RPMI8226 (cell line): Measurements from ENCODE around the gene OPTN.
"Not testable (repeated sequence)": the region's sequence is repeated elsewhere in the genome, so short reads cannot be mapped to it uniquely, and the experiment has no call there.

Experiments
- DNase-seq: peaks from one replicate; pipeline ENCODE4 v3.0.0-alpha.2; 2015

The OPTN gene

DNA sequence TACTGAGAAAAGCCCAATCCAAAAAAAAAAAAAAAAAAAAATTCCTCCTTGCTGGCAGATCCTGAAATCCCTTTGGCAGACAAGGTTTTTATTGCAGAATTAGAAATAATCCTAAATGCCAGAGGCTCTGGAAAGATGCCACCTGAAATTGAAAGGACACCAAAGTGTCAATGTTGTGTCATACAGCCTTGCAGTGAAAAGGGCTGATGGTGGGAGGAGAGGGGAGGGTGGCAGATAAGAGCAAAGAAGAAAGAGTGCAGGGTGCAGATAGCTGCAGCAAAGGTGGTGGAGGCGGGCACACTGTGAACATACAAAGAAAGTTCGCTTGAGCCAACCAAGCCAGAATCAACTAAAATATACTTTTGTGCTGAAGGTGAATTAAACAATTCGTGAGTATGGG is 8.2 kb upstream of the OPTN start:
- no peak for DNase-seq

DNA sequence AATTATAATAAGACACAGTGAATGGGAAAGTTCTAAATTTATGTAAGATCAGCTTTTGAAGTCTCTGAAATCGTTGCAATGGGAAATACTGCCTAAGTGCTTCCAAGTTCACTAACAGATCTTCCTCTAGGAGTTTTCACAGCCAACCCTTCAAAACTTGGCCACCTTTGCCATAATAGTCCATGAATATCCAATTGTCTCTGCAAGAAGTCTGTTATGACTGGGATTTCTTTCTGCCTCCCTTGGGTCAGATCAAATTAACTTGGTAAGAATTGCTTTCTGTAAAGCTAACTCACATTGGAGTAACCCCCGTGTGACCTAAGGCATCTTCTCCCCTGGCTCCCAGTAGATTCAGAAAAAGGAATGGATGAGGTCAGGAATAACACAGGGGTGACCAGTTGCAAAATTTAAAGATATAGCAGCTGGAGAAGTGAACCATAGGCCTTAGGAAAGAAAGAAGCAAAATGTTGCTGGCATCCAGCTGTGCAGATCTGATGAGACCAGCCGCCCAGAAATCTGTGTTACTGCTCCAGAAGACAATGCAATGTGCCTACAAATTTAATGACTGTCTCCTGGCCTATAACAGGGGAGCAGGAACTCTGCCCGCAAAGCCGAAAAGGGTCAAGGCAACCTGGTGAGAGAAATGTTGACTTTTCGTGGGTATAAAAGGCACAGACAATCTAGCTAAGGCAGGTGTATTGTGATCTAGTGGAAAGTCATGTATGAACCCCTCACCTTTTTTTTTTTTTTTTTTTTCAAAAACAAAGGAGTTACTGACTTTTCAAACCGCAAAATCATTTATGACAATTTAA is 7.5 kb upstream of the OPTN start:
- DNase-seq: no peak

DNA sequence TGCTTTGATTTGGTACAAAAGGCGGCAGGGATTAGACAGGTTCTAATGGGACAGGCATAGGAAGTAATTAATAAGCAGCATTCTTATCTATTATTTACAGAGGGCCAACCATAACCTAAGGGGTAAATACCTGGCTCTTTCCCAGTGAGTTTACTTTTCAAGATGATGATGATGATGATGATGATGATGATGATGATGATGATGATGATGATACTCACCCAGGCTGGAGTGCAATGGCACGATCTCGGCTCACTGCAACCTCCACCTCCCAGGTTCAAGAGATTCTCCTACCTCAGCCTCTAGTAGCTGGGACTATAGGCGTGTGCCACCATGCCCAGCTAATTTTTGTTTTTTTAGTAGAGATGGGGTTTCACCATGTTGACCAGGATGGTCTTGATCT is 5.9 kb upstream of the OPTN start:
- not testable (repeated sequence) for DNase-seq

DNA sequence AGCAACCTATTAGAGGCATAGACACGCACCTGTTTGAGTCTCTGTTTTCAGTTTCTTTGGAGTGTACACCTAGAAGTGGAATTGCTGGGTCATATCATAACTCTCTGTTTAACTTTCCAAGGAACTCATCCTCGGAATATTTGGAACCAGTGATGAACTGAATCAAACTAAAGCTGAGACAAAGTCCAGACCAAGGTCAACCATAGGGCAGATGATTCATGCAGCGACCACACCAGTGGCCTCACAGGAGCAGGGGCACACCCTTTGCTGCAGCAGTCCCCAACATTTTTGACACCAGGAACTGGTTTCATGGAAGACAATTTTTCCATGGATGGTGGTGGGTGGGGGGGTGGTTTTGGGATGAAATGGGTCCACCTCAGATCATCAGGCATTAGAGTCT is 4.9 kb upstream of the OPTN start:
- no peak for DNase-seq

DNA sequence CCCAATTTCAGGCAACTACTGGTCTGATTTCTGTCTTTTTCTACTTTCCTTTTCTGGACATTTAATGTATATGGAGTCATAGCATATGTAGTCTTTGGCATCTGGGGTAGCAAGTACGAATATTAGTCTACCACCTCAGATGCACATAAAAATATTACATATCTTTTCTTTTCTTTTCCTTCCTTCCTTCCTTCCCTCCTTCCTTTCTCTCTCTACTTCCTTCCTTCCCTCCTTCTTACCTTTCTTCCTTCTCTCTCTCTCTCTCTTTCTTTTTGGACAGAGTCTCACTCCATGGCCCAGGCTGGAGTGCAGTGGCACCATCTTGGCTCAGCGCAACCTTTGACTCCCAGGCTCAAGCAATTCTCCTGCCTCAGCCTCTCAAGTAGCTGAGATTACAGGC is 4.0 kb upstream of the OPTN start:
- DNase-seq: no peak

DNA sequence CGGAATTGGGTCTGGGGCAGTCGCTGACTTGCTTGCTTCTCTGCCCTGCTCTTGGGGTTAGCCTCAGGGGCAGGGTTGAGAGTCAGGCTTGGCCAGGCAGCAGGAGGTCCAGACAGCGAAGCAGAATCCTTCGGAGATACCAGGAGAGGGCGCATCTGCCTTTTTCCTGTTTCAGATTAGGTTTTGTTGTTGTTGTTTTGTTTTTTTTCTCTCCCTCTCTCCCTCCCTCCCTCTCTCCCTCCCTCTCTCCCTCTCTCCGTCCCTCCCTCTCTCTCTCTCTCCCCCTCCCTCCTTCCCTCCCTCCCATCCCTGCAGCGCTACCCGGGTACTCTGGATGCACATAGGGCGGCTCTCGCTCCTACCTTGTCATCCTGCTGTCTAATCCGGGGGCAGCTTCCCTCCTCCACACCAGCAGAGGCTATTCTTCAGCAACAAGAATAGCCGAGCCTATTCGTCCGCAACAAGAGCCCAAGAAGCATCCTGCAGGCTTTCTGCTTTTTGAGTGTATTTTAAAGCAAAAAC is 758 bp upstream of the OPTN start:
- peak; percentile 70 for DNase-seq

DNA sequence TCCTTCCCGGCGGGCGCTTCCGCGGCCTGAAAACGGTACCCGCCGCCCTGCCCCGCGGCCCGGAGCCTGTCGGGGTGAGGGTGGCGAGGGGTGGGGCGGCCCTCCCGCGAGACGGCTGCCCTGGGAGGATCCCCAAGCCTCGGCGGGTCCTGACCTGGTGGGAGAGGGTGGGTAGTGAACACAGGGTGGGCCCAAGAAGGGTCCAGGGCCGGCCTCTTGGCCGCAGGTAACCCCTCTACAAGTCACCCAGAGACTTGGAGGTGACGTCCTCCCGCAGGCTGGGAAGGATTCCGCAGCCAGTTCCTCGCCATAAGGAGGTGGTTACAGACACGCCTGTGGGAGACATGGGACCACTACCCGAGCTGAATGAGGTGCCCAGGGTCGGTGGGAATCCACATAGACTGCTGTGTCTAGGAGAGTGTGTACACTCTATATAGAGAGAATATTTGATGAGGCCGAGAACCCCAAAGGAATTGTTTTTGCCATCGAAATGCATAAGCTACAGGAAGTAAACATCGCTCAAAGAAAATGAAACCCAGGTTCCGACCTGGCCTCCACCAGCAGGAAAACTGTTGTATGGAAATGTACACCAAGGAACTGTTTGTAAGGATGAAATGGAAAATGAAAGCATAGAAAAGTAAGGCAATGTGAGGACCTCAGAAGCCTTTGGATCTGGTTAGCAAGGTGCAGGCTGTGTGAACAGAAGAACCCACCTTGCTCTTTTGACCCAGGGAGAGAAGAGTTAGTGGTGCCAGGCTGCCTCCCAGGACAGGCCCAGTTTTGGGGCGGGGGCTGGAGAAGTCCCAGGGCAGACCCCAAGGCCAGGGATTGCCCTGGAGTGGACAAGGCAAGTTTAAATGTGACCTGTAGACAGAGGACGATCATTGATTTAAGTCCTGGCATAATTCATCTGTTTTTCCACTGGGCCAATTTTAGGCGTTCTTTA is 659 bp downstream of the OPTN start:
- peak; percentile 32 for DNase-seq

DNA sequence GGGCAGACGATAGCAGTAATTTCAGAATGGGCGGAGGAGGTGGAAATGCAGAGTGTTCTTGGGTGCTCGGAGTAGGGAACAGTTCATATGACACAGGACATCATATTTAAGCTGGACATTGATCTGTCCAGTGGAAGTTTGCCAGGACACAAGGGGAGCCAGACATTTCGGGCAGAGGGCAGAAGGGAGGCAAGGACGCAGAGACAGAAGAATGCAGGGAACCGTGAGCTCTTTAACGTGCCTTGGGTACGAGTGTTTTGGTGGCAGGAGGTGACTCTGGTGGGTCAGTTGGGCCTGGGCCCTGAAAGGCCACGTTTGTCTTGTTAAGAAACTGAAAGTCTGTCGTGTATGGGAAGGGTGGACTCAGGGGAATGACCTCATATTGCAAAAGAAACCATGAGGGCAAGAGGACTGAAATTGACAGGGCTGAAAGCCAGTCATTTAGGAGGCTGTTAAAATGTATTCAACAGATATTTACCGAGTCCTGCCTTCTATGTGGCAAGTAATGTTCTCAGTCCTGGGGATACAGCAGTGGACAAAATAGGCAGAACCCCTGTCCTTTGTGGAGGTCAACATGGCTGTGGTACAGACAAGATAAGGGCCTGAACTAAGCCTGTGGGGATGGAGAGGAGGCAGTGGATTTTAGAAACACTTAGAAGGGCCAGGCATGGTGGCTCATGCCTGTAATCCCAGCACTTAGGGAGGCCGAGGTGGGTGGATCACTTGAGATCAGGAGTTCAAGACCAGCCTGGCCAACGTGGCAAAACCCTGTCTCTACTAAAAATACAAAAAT is 2.2 kb downstream of the OPTN start:
- no peak for DNase-seq

DNA sequence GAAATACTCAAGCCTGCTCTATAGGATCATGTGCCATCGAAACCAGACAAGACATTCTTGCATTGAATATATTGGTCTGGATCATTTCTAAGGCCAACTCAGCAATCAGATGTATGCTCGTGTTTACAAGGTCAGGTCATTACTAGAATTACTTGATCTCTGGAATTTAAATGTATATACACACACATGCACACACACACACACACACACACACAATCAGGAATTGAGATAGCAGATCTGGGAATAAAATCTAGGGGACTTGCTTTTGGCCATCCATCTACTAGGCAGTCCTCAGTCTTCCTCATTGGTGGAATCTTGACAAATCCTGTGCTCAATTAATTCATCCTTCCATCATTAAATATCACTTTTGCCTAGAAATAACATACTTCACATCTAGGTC is 3.6 kb downstream of the OPTN start:
- DNase-seq: no peak

DNA sequence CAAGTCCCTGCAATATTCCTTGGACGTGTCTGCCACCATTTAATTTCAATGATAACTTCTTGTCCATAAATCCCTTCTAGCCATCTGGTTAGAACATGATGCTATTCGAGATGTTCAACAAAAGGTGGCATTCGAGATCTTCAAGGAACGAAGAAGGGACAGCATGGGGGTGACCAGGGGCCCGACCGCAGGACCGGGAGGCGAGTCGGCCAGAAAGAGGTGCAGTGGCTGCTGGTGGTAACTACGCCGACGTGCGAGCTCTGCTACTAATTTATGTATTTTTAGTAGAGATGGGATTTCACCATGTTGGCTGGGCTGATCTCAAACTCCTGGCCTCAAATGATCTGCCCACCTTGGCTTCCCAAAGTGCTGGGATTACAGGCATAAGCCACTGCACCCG is 4.7 kb downstream of the OPTN start:
- no peak for DNase-seq

DNA sequence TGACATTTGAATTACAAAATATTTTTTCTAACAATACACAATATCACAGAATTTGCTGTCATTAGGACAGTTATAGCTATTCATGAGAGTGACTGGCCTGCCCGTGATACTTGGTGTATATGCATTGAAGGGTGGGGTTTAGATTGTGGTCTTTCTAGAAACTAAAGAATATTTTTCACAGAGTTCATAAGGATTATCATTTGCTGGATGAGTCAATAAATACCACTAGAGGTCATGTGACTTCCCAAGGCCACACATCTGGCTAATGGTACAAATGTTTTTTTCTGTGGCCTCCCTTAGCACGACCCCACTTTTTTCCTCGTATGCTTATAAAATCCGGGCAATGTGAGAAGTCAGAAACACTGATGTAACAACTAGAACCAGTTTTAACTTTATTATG is 5.2 kb downstream of the OPTN start:
- DNase-seq: no peak

DNA sequence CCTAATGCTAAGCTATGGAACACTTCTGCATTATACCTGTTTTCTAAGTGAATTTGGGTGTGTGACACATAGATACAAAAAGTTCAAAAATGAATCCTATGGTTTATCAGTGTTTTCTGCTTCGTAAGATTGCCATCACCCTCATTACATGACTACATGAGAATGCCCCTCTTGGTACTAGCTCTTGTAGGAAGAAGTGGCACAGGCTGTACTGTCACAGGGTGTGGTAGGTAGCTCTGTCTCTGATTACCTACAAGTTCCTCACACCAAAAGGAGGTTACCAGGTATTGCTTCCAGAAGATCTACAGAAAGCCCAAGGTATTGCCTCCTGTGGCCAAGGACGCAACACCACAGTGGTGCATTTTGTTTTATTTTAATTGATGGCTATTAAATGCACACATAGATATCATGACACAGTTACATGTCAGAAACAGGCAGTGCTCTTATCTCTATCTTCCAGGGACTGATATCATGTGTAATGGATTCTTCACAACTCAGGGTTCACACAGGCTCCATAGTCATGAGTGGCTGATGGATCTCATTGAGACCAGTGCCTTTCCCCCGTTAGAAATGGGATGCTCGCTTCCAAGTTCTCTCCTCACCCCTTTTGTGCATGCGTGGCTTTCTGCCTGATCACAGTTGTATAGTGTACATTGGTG is 6.6 kb downstream of the OPTN start:
- DNase-seq: no peak

DNA sequence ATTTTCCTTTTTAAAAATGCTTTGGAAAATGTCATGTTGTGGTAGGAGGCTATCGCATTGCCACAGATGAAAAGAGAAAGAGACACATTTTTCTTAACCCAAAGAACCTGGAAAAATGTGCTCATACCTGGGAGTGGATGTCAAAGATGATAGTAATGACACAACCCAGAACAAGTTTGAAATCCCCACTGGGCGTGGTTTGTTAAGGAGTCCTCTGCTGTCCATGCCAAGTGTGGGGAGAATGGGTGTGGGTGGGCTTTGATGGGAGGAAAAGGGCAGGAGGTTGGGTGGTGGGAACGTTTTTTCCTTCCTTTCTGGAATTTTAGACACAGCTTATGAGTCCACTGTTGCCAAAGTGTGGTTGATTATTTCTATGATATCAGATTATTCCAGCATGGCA is 10.9 kb downstream of the OPTN start:
- DNase-seq: no peak

DNA sequence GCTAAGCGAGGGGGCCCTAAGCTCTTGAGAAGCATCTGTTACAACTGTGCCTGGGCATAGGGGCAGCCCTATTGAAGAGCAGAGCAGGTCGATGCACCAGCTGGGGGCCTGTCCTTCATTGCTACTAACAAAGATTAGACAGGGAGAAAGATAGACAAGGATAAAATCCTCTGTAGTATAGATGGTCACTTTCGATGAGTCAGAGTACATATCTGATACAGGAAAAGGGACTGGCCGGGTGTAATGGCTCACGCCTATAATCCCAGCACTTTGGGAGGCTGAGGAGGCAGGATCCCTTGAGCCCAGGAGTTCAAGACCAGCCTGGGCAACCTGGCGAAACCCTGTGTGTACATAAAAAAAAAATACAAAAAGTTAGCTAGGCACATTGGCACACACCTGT is 13.6 kb downstream of the OPTN start:
- DNase-seq: no peak

DNA sequence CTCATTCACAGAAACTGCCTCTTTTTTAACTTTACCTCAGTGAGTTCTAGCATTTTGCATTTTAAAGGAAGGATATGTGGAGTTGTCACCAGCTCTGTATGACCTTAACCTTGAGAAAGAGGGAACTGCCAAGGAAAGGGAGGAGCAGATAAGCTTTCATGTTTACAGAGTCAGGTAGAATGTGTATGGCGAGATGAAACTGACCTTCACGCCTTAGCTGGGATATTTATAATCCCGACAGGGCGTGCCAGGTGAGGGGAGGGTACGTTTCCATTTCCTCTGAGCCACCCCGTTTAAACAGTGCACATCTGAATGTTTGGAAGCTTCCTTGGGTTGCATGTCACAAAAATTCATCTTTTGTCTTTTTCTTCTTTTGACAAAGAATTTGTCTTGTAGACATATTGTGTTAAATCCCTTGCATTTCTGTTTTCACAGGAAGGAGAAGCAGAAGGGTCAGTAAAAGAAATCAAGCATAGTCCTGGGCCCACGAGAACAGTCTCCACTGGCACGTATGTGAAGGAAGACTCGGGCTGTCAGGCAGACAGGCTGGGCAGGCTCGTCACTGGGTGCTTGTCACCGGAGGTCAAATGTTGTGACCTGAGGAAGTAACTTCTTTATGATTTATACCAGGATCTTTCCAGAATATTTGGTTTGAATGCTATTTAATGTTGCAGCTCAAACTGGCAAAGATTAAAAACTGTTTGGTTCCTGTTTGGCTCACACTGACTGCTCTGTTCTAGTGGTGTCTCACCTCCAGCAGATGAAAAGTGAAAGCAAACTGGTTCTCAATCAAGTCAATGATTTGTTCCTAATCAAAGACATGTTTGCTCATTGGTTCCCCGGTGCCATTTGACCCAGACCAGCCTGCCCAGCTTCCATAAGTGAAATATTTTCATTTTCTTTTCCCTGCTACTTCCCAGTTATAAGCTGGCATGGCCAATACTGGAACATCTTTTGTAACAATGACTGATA is 16.2 kb downstream of the OPTN start:
- peak; percentile 31 for DNase-seq

DNA sequence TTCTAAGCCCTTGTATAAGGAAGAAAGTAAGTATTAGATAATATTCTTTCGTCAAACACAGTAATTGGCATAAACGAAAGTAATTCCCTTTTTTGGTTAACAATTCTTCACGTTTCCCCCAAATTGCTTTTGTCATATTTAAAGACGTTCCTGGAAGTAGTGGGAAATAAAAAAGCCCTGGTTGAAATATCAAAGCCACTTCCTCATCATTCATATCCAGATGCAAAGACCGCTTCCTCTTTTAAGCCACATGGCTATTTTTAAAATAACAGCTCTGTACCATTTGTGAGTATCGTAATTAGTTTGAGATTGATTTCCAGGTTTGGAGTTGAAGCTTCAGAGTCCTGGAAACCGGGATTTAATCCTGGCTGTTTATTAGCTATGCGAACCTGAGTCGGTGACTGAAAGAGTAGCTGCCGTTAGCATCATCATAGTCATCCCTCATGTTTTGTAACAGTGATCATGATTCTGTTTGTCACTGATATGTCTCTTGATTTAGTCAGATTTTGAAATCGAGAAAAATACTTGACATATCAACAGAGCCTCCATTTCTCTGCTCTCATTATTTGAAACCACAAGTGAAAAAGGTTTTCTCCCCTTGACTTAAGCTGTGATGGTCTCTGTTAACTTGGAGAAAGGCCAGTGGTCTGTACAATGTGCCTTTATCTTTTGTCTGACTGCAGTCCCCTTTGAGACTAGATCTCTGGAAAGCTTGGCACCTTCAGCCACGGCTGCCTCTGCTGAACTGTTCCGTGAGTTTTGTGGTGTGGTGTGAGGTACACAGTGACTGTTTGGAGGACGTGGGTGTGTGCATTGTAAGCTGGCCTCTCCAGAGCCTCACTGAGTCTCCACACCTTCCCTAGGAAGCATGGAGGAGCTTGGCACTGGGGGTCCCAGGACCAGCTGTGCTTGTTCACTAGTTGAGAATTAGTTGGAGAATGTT is 18.1 kb downstream of the OPTN start:
- no peak for DNase-seq

DNA sequence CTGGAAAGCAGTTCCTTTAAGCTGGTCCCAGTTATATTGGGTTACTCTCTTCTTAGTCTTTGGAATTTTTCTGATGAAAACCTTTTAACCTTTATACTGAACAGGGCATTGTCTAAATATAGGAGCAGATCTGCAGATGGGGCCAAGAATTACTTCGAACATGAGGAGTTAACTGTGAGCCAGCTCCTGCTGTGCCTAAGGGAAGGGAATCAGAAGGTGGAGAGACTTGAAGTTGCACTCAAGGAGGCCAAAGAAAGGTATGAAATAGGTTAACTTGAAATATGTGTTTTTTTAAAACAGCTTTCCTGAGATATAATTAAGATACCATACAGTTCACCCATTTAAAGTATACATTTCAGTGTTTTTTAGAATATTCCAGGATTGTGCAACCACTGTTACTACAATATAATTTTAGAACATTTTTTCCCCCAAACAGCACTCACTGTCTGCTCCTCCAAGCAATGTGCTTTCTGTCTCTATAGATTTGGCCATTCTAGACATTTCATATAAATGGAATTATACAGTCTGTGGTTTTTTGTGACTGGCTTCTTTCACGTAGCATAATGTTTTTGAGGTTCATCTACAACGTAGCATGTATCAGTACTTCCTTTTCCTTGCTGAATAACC is 18.9 kb downstream of the OPTN start:
- DNase-seq: no peak

DNA sequence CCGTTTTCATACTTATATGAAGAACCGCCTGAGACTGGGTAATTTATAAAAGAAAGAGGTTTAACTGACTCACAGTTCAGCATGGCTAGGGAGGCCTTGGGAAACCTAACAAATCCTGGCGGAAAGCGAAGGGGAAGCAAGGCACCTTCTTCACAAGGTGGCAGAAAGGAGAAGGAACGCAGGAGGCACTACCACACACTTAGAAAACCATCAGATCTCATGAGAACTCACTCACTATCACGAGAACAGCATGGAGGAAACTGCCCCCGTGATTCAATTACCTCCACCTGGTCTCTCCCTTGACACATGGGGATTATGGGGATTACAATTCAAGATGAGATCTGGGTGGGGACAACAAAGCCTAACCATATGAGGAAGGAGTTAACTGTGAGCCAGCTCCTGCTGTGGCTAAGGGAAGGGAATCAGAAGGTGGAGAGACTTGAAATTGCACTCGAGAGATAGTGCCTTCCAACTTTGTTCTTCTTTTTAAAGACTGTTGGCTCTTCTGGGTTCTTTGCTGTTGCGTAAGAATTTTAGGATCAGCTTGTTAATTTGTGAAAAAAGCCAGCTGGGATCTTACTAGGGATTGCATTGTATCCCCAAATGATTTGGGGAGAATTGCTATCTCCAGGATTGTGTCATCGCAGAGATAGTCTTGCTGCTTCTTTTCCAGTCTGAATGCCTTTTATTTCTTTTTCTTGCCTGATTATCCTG is 21.0 kb downstream of the OPTN start:
- DNase-seq: no peak

DNA sequence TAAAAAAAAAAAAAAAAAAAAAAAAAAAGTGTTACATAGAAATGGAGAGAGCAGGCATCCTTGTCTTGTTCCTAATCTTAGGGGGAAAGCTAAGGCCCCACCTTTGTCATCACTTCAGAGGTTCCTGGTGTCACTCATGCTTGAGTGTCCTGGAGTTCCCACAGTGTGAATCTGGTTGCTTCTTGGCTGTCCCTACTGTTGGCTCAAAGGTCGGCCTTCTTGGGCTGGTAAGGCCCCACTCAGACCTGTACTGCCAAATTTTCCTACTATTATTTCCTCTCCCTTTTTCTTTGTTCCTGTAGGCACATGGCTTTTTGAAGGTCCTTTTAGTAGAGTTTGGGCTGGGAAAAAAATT is 21.5 kb downstream of the OPTN start:
- no peak for DNase-seq
